Keratinocyte (primary cell): ENCODE measurements around the gene MELK.

Experiments used
- EZH2 ChIP-seq: IDR thresholded peaks from one replicate; pipeline ENCODE4 v1.6.1; 2012; ENCODE audit warnings: inconsistent platforms, mild to moderate bottlenecking, low read length, moderate library complexity
- TF ChIP-seq, protein P1 (sequence below), 3 experiments: IDR thresholded peaks in 1 of 3; conservative IDR thresholded peaks in 1 of 3; optimal IDR thresholded peaks in 1 of 3; 2 replicates in 2 of 3; 3 replicates in 1 of 3; pipeline versions ENCODE3 to v1.5.1; 2011; ENCODE audit warnings: low read length in 3 of 3, mild to moderate bottlenecking in 3 of 3, moderate library complexity in 2 of 3, control low read depth in 1 of 3, inconsistent platforms in 1 of 3; ENCODE audit not compliant: insufficient read depth in 2 of 3; ENCODE audit errors: extremely low read depth in 1 of 3

DNA sequence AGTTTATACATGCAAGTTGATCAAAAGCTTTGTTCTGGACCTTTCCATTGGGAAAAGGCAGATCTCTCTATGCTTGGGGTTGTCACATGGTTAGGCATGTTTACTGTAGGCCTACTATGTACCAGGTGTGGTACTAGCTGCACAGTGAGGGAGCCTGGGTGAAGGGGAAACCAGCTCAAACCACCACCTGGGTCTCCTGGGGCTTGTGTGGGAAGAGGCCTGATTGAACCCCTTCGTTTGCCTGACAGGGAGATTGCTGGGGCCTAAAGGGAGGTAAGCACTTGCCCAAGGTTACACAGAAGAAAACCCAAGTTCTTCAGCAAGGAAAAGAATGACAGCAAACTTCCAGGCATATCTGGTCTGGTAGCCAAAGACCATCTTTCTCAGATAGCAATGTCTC lies 145.9 kb downstream of the MELK start:
- TF ChIP-seq, protein P1, sequence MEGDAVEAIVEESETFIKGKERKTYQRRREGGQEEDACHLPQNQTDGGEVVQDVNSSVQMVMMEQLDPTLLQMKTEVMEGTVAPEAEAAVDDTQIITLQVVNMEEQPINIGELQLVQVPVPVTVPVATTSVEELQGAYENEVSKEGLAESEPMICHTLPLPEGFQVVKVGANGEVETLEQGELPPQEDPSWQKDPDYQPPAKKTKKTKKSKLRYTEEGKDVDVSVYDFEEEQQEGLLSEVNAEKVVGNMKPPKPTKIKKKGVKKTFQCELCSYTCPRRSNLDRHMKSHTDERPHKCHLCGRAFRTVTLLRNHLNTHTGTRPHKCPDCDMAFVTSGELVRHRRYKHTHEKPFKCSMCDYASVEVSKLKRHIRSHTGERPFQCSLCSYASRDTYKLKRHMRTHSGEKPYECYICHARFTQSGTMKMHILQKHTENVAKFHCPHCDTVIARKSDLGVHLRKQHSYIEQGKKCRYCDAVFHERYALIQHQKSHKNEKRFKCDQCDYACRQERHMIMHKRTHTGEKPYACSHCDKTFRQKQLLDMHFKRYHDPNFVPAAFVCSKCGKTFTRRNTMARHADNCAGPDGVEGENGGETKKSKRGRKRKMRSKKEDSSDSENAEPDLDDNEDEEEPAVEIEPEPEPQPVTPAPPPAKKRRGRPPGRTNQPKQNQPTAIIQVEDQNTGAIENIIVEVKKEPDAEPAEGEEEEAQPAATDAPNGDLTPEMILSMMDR (optimal IDR thresholded peaks at IDR 0.05 in 1 of 3, IDR thresholded peaks at IDR 0.05 in 1 of 3, conservative IDR thresholded peaks at IDR 0.05 in 1 of 3; ENCODE audit: extremely low read depth in 1 of 3, insufficient read depth in 2 of 3, low read length in 3 of 3), result no peak
- TF ChIP-seq EZH2, result no peak
